ENCODE data around the gene DNAH7.
A peak's percentile ranks its signal among the peaks of the same experiment; 100 is the strongest.
"Not testable (repeated sequence)": the region's sequence is repeated elsewhere in the genome, so short reads cannot be mapped to it uniquely, and the experiment has no call there.

DNAH7 gene

GRCh38 chr2:196068271-196069209, at the start of gene DNAH7:
TSS of gene DNAH7 (minus strand) at chr2:196068837. CDS start at chr2:196068711, 126 bp downstream.
- peak; percentile 84 for DNase-seq

GRCh38 chr2:196117214-196117705, 48.6 kb upstream of the DNAH7 start:
- DNase-seq, result no peak

- no peak for DNase-seq
Observed at GRCh38 chr2:196113061-196113974, 44.7 kb upstream of the DNAH7 start.

- no peak for DNase-seq
Observed at GRCh38 chr2:196112418-196113034, 43.9 kb upstream of the DNAH7 start.

GRCh38 chr2:196108604-196109003, 40.0 kb upstream of the DNAH7 start:
- DNase-seq, result no peak

- no peak for DNase-seq
Observed at GRCh38 chr2:196105951-196106350, 37.3 kb upstream of the DNAH7 start.

GRCh38 chr2:196104066-196104465, 35.4 kb upstream of the DNAH7 start:
- no peak for DNase-seq

GRCh38 chr2:196103626-196104025, 35.0 kb upstream of the DNAH7 start:
- DNase-seq, result no peak

- no peak for DNase-seq
Observed at GRCh38 chr2:196101325-196101991, 32.8 kb upstream of the DNAH7 start.

GRCh38 chr2:196099916-196100315, 31.3 kb upstream of the DNAH7 start:
- DNase-seq, result no peak

- no peak for DNase-seq
Observed at GRCh38 chr2:196097864-196098660, 29.4 kb upstream of the DNAH7 start.

- DNase-seq, result no peak
Observed at GRCh38 chr2:196096982-196097745, 28.5 kb upstream of the DNAH7 start.

- DNase-seq, result no peak
Observed at GRCh38 chr2:196096264-196096663, 27.6 kb upstream of the DNAH7 start.

GRCh38 chr2:196089448-196089847, 20.8 kb upstream of the DNAH7 start:
- not testable (repeated sequence) for DNase-seq

GRCh38 chr2:196088203-196088602, 19.6 kb upstream of the DNAH7 start:
- no peak for DNase-seq

- DNase-seq, result no peak
Observed at GRCh38 chr2:196086517-196087368, 18.1 kb upstream of the DNAH7 start.

- DNase-seq, result no peak
Observed at GRCh38 chr2:196083601-196084000, 15.0 kb upstream of the DNAH7 start.

- no peak for DNase-seq
Observed at GRCh38 chr2:196080526-196080925, 11.9 kb upstream of the DNAH7 start.

- DNase-seq, result no peak
Observed at GRCh38 chr2:196079052-196079451, 10.4 kb upstream of the DNAH7 start.

- no peak for DNase-seq
Observed at GRCh38 chr2:196077821-196078220, 9.2 kb upstream of the DNAH7 start.
